Dendritic cell treated with granulocyte-macrophage colony-stimulating factor and Interleukin-4, amounts not matched to agents 40 ng/mL and 50 ng/mL, for 4 days (primary cell): Measurements from ENCODE around the gene BORCS5.

ENCODE experiments used
- H3K27ac Mint-ChIP-seq: one replicate; pipeline ENCODE4 v1.8.0; 2022; ENCODE audit warnings: mild to moderate bottlenecking, mixed read lengths
- H3K27me3 Mint-ChIP-seq: one replicate; pipeline ENCODE4 v1.8.0; 2022; ENCODE audit warnings: mild to moderate bottlenecking, mixed read lengths
- H3K36me3 Mint-ChIP-seq: one replicate; pipeline ENCODE4 v1.8.0; 2022; ENCODE audit warnings: low read depth, mixed read lengths
- H3K4me1 Mint-ChIP-seq: one replicate; pipeline ENCODE4 v1.8.0; 2022; ENCODE audit warnings: low read depth, mixed read lengths
- H3K4me3 Mint-ChIP-seq: one replicate; pipeline ENCODE4 v1.8.0; 2022; ENCODE audit warnings: mild to moderate bottlenecking, moderate library complexity, mixed read lengths
- H3K9me3 Mint-ChIP-seq: one replicate; pipeline ENCODE4 v1.8.0; 2022; ENCODE audit warnings: mixed read lengths
- intact Hi-C: fragments of 100-400 bp; cut with micrococcal nuclease; formaldehyde crosslinking; loops from one replicate; pipeline ENCODE4 v1.15.0; 2022

The BORCS5 gene

DNA sequence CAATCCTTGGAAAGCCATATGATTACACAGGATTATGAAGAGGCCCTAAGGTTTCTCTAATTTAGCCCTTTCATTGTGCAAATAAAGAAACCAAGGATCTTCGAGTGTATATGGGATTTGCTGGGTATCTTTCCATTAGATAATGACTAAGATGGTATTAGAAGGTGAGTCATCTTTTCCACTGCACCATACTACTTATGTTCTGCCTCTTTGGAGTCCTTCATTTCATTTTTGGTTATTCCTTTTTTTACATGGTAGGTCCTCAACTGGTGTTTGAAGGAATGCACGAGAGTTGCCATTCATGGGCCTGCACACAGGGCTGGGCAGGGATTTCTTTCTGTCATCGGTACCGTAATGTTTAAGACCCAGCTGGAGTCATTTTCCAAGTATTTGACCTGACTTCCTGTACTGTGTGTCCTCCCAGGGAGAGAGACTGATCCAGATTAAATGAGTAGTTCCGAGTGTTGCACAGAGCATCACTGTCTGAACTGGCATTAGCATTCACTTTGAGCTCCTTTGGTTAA lies 85.7 kb downstream of the BORCS5 start:
- H3K27ac Mint-ChIP-seq: no peak overlapping the region

DNA sequence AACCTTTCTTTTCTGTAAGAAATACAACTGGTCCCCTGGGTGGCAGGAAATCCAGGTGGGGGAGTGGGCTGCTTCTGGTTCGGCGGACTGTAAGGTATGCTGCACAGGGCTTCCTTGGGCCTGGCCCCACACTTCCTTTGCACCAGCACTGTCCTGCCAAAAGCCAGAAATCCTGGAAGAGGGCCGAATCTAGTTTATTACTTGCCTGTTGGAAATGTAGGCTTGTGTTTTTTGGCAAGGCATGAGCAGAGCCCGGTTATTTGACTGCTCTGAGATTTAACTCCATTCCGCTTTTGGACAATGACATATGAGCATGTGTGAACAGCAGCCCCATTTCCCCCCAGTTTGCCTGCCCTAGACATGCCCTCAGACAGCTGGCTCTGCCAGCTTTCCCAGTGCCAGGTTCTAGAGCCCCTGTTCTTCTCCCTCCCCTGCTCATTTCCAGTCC lies 86.6 kb downstream of the BORCS5 start:
- intact Hi-C loops: no loop called here
- H3K27ac Mint-ChIP-seq: no peak overlapping the region
- no peaks in the 10 kb centered on the region for H3K9me3 Mint-ChIP-seq
- peaks cover 17% of the 10 kb centered on the region for H3K4me1 Mint-ChIP-seq
- H3K27me3 Mint-ChIP-seq: no peaks in the 10 kb centered on the region
- no peak overlapping the region for H3K4me3 Mint-ChIP-seq
- peaks cover 4% of the 10 kb centered on the region for H3K36me3 Mint-ChIP-seq

More for the DNA sequence above, 85.7 kb downstream of the BORCS5 start:
- Mint-ChIP-seq H3K4me3 (no peak overlapping the region), H3K9me3 (no peaks in the 10 kb centered on the region), H3K27me3 (no peaks in the 10 kb centered on the region), H3K4me1 (peaks cover 16% of the 10 kb centered on the region), H3K36me3 (peaks cover 6% of the 10 kb centered on the region)
- intact Hi-C loops: no loop called here

DNA sequence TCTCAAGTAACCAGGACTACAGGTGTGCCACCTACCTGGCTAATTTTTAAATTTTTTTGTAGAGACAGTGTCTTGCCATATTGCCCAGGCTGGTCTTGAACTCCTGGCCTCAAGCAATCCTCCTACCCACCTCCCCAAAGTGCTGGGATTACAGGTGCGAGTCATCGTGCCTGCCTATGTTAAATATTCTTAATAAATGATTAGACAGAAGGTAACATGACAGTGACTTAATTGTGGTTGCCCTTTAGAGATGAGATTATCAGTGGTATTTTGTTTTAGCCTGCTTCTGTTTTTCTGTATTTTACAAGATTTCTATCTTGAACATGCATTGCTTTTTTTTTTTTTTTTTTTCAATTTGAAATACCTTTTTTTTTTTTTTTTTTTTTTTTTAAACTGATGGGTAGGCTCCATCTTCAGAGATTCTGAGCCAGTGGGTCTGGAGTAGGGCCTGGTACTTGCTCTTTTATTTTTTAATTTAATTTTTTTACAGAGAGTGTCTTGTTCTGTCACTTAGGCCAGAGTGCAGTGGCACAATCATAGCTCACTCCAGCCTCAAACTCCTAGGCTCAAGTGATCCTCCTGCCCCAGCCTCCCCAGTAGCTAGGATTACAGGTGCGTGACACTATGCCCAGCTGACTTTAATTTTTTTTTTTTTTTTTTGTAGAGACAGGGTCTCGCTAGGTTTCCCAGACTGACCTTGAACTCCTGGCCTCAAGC lies 88.4 kb downstream of the BORCS5 start:
- Mint-ChIP-seq H3K27me3 (no peaks in the 10 kb centered on the region), H3K4me1 (peaks cover 34% of the 10 kb centered on the region), H3K4me3 (no peak overlapping the region), H3K27ac (no peak overlapping the region), H3K9me3 (no peaks in the 10 kb centered on the region), H3K36me3 (peaks cover 4% of the 10 kb centered on the region)
- intact Hi-C loops: no loop called here

DNA sequence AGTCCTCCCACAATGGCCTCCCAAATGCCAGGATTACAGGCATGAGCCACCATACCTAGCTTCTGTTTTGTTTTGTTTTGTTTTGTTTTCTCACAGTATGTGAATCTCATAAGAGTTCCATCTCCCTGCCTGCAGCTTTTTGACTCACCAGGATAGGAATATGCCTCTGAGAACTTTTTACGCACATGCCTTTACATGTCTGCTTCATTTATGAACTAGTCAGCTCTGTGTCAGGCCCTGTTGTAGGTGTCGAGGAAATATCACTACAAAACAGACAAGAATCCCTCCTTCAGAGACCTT lies 89.0 kb downstream of the BORCS5 start:
- H3K9me3 Mint-ChIP-seq: no peaks in the 10 kb centered on the region
- no peak overlapping the region for H3K27ac Mint-ChIP-seq
- intact Hi-C loops: no loop called here
- H3K27me3 Mint-ChIP-seq: no peaks in the 10 kb centered on the region
- H3K36me3 Mint-ChIP-seq: peaks cover 4% of the 10 kb centered on the region
- no peak overlapping the region for H3K4me3 Mint-ChIP-seq
- H3K4me1 Mint-ChIP-seq: peaks cover 34% of the 10 kb centered on the region

DNA sequence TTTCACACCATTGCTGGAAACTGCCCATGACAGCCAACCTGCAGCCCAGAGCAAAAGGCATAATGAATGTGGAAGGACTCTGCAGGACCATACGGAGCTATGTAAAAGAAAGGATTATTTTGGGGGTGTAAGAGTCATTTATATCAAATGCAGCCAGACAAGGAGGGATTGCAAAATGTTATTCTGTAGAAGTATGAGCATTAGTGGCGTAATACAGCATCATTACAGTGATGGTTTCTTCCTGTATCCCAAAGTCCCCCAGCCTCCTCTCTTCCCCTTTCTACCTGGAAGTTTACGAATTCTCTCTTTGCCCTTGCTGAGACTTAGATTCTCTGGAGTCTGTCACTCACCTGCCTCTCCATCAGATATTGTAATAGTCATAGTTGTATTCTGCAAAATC lies 89.9 kb downstream of the BORCS5 start:
- Mint-ChIP-seq H3K4me1 (peaks cover 34% of the 10 kb centered on the region), H3K27me3 (no peaks in the 10 kb centered on the region), H3K4me3 (no peak overlapping the region), H3K36me3 (peaks cover 4% of the 10 kb centered on the region), H3K27ac (no peak overlapping the region), H3K9me3 (no peaks in the 10 kb centered on the region)
- intact Hi-C loops: no loop called here

DNA sequence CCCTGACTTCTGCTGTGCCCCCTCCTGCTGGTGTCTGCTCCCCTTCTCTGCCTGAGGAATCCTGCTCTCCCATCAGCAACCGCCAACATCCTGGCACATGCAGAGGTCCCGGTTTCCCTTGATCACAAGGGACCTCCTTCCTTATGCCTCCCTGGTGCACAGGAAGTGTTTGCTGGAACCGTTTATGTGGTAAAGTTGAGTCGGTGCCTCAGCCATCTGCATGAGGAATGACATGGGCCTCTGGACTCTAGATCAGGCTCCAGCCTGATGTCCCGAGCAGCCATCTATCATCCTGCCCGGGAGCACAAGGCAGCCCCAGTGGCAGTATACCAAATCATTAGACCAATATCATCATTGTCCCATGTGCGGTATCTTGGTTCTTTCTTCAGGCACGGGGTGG lies 90.4 kb downstream of the BORCS5 start:
- H3K4me3 Mint-ChIP-seq: no peak overlapping the region
- H3K27ac Mint-ChIP-seq: no peak overlapping the region
- H3K27me3 Mint-ChIP-seq: no peaks in the 10 kb centered on the region
- H3K36me3 Mint-ChIP-seq: peaks cover 4% of the 10 kb centered on the region
- no peaks in the 10 kb centered on the region for H3K9me3 Mint-ChIP-seq
- H3K4me1 Mint-ChIP-seq: peaks cover 34% of the 10 kb centered on the region
- intact Hi-C loops: no loop called here

DNA sequence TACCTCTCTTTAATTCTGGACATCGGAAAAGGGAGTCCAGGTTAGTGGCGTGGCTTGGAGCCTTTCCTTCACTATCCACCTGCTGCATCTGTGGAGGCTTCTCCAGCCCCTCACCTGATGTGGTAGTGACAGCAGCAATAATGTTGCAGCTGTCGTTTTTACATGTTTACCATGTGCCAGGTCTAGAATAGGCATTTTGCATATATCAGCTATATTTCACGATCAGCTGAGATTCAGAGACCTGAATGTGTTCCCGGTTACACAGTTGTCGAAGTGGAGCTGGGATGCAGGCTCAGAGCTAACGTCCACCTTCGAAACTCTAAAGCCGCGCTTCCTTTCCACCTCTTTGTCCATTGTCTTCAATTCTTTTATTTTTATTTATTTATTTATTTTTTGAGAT lies 91.0 kb downstream of the BORCS5 start:
- intact Hi-C loops: no loop called here
- Mint-ChIP-seq H3K36me3 (peaks cover 4% of the 10 kb centered on the region), H3K4me3 (no peak overlapping the region), H3K4me1 (peaks cover 34% of the 10 kb centered on the region), H3K27me3 (no peaks in the 10 kb centered on the region), H3K27ac (no peak overlapping the region), H3K9me3 (no peaks in the 10 kb centered on the region)

DNA sequence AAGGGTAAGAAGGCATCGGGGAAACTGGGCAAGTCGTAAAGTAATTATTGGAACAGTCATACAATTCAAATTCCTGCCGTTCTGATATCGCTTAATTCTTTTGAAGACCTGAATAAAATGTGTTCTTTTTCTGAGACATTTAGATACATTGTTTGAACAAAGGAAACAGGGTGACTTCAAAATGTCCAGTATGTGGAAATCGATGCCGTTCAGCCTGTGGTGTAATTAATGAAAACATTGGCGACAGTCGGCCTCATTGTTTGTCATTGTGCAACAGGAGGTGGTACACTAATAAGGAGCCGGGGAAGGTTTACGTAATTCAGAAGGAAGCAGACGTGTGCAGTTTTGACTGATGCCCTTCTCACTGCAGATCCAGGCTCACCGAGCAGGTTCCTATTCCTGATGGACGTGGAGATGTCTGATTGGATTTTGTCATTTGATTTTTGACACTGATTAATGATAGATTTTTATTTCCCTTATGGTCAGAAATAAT lies 92.7 kb downstream of the BORCS5 start:
- Mint-ChIP-seq H3K27me3 (no peaks in the 10 kb centered on the region), H3K9me3 (no peaks in the 10 kb centered on the region), H3K36me3 (peaks cover 4% of the 10 kb centered on the region), H3K4me1 (peaks cover 34% of the 10 kb centered on the region), H3K4me3 (no peak overlapping the region), H3K27ac (peak overlapping the region; percentile 50)
- intact Hi-C loops: no loop called here

DNA sequence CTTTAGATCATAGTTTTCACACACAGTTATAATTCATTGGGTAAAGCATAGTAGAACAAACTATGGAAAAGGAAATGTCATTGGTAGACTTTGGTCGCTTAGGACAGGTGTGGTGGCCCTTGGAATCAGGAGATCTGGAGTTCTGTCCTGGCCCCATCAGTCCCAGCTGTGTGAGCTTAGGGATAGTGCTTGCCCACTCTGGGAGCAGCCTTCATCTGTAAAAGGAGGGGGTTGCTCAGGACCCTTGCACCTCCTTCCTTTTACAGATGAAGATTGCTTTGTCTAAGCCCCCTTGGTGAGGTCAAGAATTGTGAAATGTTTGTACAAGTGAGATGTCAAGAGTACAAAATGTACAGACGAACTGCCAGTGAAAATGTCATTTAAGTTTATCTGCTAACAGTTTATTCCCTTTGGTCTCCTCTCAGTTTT lies 93.2 kb downstream of the BORCS5 start:
- Mint-ChIP-seq H3K4me3 (no peak overlapping the region), H3K4me1 (peaks cover 34% of the 10 kb centered on the region), H3K27me3 (no peaks in the 10 kb centered on the region), H3K9me3 (no peaks in the 10 kb centered on the region), H3K27ac (peak overlapping the region; percentile 50), H3K36me3 (peaks cover 4% of the 10 kb centered on the region)
- intact Hi-C loops: no loop called here

DNA sequence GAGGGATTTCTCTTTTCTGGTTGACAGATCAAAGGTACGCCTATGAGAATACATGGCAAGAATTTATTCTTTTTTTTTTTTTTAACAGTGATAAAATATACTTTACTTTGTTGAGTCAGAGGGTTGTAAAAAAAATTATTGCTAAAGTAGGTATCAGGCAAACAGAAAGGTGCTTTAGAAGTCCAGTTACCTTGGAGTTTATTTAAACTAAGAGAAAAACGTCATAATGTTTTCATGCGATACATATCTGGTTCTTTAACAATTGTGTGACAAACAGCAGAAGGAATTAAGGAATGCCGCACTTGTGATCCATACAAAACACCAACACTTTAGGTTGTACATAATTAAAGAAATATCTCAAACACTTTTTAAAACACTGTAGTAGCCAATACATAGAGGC lies 94.2 kb downstream of the BORCS5 start:
- no peak overlapping the region for H3K27ac Mint-ChIP-seq
- intact Hi-C loops: no loop called here

DNA sequence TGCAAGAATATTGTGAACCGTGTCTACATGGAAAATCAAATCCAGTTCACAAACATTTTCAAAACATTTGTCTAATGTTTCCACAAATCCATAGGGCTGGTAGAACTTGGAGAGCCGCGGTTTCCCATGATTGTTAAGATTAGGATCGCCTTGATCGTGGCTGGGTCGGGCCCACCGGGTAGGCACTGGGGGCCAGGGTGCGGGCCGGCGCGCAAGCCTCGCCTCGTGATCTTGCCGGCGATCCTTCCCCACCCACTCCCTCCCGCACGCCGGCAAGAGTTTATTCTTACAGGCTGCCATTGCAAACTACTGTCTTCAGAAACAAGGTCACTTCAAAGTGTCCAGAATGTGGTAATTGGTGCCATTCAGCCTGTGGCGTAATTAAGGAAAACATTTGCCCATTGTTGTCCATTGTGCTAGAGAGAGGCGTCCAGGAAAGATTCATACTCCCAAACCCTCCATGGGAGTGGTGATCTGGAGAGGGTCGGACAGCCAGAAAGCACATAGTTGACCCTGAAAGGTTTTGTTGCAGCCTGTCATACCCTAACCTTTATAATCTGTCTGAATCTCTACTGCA lies 95.5 kb downstream of the BORCS5 start:
- no peak overlapping the region for H3K4me3 Mint-ChIP-seq
- intact Hi-C loops: no loop called here
- H3K27me3 Mint-ChIP-seq: no peaks in the 10 kb centered on the region
- H3K36me3 Mint-ChIP-seq: no peaks in the 10 kb centered on the region
- no peak overlapping the region for H3K27ac Mint-ChIP-seq
- H3K9me3 Mint-ChIP-seq: no peaks in the 10 kb centered on the region
- H3K4me1 Mint-ChIP-seq: peaks cover 23% of the 10 kb centered on the region

More for the DNA sequence above, 94.2 kb downstream of the BORCS5 start:
- Mint-ChIP-seq H3K4me1 (peaks cover 34% of the 10 kb centered on the region), H3K27me3 (no peaks in the 10 kb centered on the region), H3K9me3 (no peaks in the 10 kb centered on the region), H3K36me3 (peaks cover under 1% of the 10 kb centered on the region), H3K4me3 (no peak overlapping the region)

DNA sequence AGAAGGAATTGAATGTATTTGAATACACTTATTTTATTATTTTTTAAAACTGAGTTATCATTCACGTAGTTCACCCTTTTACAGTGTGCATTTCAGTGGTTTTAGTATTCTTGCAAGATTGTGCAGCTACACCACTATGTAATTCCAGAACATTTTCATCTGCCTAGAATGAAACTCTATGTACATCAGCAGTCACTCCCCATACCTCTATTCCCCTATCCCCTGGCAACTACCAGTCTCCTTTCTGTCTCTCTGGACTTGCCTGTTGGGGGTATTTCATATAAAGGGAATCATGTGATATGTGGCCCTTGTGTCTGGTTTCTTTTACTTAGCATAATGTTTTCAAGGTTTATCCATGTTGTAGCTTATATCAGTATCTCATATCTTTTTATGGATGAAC lies 96.8 kb downstream of the BORCS5 start:
- Mint-ChIP-seq H3K27ac (no peak overlapping the region), H3K9me3 (no peaks in the 10 kb centered on the region), H3K4me1 (peaks cover 30% of the 10 kb centered on the region), H3K36me3 (no peaks in the 10 kb centered on the region), H3K4me3 (no peak overlapping the region), H3K27me3 (no peaks in the 10 kb centered on the region)
- intact Hi-C loops: no loop called here

DNA sequence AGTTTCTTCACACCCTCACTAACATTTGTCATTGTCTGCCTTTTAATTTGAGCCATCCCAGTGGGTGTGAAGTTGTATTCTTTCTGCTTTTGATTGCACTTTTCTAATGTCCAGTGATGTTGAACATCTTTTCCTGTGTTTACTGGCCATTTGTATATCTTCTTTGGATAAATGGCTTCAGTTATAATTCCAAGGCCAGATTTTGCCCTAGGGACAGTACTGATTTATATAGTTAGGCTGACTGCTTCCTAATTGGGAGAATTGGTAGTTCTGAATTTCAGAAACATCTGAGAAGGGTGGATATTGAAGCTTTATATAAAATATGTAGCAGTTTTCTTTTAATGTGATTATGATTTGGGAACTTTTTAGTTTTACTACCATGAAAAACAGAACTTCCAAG lies 97.4 kb downstream of the BORCS5 start:
- H3K9me3 Mint-ChIP-seq: no peaks in the 10 kb centered on the region
- intact Hi-C loops: no loop called here
- no peaks in the 10 kb centered on the region for H3K27me3 Mint-ChIP-seq
- no peak overlapping the region for H3K27ac Mint-ChIP-seq
- no peak overlapping the region for H3K4me3 Mint-ChIP-seq
- peaks cover 23% of the 10 kb centered on the region for H3K4me1 Mint-ChIP-seq
- no peaks in the 10 kb centered on the region for H3K36me3 Mint-ChIP-seq

DNA sequence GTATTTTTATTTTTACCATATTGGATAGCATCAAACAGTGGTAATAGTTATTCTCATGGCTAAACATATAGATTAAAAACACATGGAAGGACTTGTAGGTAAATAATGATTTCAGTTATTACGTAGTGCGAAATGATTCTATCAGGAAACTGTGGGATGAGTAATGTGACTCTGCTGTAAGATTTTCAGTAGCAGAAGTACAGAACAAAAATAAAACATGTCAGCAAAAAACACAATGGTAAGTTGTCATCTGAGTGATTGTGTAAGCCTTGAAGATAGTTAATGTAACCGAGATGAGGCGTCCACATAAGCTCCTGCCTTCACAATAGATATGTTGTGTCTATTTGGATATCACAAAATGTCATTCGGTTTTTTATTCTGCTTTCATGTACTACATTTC lies 99.8 kb downstream of the BORCS5 start:
- H3K27me3 Mint-ChIP-seq: no peaks in the 10 kb centered on the region
- peaks cover 26% of the 10 kb centered on the region for H3K4me1 Mint-ChIP-seq
- H3K9me3 Mint-ChIP-seq: no peaks in the 10 kb centered on the region
- no peak overlapping the region for H3K4me3 Mint-ChIP-seq
- intact Hi-C loops: no loop called here
- no peaks in the 10 kb centered on the region for H3K36me3 Mint-ChIP-seq
- peak overlapping the region; percentile 75 for H3K27ac Mint-ChIP-seq
